Muscle of back (tissue), 11 donors: Measurements from ENCODE around the gene PAM16. TPM values are rescaled to one million over a fixed set of nuclear protein-coding genes. Genes with fewer than 3 reads are reported as not detected.

Source experiments
- DNase-seq, 3 donors: peaks; one replicate each; pipeline versions ENCODE4 v3.0.0 to v3.0.0-alpha.2; 2013
- polyA plus RNA-seq, 10 donors: library from polyadenylated mRNA; unstranded; fragments of 120-200 nt; gene quantifications; one replicate each; pipeline ENCODE4 v1.2.1, GENCODE V29; 2013; ENCODE audit not compliant: insufficient read length in 10 of 10

The PAM16 gene
- polyA plus RNA-seq, 10 donors, result 20.4 to 31.1 (median 22.2) TPM

- peak in 1 of 3 donors; percentile 41 for DNase-seq
These were observed 34.1 kb upstream of the PAM16 start for GRCh38 chr16:4385066-4385788.

DNA sequence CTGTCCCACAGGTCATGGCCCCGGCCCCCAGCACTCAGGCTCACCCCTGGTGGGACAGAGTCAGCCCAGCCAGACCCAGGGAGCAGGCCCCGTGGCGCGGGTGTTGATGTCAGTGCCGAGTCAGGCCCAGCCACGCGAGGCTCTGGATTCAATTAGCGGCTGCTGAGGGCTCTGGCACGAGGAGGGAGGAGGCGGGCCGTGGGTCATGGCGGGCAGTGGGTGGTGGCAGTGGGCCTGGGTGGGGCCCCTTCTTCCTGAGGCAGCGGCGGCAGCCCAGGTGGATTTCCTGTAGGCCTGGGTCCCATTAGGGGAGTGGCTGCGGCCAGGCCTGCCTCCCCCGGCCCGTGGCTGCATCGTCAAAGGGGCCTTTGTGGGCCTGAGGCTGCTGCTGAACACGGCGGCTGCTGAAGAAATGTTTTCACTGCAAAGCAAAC is 33.4 kb upstream of the PAM16 start:
- DNase-seq, result peak in 1 of 3 donors; percentile 78

GRCh38 chr16:4383591-4384444 is 32.7 kb upstream of the PAM16 start:
- DNase-seq, result peak in 1 of 3 donors; percentile 14

DNA sequence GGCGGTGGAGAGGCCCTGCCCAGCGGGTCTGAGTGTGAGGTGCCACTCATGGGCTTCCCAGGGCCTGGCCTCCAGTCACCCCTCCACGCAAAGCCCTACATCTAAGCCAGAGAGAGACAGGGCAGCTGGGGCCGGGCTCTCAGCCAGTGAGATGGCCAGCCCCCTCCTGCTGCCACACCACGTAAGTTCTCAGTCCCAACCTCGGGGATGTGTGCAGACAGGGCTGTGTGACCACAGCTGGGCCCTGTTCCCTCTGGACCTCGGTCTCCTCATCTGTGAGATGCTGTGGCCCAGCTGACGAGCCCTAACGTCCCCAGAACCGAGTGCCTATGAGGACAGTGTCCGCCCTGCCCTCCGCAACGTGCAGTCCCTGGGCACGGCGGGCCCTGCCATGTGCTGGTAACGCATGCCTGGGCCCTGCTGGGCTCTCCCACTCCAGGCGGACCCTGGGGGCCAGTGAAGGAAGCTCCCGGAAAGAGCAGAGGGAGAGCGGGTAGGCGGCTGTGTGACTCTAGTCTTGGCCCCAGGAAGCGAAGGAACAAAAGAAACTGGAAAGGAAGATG is 31.8 kb upstream of the PAM16 start:
- peak in 1 of 3 donors; percentile 34 for DNase-seq

DNA sequence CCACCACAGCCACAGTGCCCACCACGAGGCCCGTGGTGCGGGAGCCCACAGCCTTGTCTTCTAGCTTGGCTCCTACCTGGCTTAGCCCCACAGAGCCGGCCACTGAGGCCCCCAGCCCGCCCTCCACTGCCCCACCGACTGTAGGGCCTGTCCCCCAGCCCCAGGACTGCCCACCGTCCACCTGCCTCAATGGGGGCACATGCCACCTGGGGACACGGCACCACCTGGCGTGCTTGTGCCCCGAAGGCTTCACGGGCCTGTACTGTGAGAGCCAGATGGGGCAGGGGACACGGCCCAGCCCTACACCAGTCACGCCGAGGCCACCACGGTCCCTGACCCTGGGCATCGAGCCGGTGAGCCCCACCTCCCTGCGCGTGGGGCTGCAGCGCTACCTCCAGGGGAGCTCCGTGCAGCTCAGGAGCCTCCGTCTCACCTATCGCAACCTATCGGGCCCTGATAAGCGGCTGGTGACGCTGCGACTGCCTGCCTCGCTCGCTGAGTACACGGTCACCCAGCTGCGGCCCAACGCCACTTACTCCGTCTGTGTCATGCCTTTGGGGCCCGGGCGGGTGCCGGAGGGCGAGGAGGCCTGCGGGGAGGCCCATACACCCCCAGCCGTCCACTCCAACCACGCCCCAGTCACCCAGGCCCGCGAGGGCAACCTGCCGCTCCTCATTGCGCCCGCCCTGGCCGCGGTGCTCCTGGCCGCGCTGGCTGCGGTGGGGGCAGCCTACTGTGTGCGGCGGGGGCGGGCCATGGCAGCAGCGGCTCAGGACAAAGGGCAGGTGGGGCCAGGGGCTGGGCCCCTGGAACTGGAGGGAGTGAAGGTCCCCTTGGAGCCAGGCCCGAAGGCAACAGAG is 31.0 kb upstream of the PAM16 start:
- DNase-seq, result no peak

DNA sequence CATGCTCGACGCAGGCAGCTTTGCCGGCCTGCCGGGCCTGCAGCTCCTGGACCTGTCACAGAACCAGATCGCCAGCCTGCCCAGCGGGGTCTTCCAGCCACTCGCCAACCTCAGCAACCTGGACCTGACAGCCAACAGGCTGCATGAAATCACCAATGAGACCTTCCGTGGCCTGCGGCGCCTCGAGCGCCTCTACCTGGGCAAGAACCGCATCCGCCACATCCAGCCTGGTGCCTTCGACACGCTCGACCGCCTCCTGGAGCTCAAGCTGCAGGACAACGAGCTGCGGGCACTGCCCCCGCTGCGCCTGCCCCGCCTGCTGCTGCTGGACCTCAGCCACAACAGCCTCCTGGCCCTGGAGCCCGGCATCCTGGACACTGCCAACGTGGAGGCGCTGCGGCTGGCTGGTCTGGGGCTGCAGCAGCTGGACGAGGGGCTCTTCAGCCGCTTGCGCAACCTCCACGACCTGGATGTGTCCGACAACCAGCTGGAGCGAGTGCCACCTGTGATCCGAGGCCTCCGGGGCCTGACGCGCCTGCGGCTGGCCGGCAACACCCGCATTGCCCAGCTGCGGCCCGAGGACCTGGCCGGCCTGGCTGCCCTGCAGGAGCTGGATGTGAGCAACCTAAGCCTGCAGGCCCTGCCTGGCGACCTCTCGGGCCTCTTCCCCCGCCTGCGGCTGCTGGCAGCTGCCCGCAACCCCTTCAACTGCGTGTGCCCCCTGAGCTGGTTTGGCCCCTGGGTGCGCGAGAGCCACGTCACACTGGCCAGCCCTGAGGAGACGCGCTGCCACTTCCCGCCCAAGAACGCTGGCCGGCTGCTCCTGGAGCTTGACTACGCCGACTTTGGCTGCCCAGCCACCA is 30.2 kb upstream of the PAM16 start:
- DNase-seq, result peak in 1 of 3 donors; percentile 58

DNA sequence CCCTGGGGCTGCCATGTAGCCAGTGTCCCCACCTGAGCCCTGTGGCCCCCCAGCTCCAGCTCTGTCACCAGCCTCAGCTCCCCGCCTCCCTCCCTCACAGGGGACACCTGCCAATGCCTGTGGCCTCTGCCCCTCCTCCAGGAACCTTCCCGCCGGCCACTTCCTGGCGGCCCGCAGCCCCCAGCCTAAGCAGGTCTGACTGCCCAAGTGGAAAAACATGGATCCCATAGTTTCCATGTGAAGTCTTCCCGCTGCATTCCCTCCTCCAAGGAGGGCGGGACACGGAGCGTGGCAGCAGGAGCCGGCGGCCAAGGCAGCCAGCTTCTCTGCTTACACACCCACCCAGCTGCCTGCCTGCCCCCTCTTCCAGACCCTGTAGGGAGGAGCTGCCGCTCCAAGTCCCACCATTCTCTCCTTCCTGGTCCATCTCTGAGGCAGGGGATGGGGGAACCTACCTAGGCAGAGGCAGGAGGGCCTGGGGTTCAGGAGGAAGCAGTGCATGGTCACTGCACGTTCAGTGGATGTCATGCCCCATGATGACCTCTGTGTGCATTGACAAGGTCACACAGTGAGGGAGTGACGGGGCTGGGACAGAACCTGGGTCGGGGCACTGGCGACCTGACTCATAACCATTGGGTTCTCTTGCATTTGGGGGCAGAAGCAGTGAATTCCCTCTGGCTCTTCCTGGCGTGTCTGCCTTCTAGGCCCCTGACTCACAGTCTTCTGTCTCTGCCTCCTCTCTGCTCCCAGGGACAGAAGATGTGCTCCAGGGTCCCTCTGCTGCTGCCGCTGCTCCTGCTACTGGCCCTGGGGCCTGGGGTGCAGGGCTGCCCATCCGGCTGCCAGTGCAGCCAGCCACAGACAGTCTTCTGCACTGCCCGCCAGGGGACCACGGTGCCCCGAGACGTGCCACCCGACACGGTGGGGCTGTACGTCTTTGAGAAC is 29.3 kb upstream of the PAM16 start:
- peak in 1 of 3 donors; percentile 81 for DNase-seq

DNA sequence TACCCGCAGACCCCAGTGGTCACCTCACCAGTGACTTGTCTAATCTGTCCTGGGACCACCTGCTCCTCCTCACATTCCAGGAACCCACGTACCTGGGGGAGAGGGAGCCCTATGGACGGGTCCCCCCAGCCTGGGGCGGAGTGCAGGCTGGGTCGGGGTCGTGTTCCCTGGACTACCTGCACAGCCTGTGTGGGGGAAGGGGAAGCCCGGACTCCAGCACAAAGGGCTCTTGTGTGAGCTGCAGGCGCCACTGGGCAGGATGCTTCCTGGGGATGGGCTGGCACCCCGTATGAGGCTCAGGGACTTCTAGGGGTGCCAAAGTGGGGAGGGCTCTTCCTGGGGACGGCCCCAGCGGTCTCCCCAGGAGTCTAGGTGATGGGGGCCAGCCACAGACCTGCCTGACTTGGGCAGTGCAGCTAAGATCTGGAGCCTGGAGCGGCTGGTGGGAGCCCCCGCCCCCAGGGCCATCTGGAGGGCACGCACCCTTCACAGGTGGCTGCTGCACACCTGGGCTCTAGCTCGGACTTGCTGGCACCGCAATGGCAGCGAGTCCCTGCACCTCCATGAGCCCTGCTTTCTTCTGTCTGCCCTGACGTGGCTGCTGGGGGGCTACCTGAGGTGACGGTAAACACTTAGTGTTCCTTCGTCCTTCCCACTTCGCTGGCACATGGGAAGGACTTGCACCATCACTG is 28.0 kb upstream of the PAM16 start:
- DNase-seq, result no peak

DNA sequence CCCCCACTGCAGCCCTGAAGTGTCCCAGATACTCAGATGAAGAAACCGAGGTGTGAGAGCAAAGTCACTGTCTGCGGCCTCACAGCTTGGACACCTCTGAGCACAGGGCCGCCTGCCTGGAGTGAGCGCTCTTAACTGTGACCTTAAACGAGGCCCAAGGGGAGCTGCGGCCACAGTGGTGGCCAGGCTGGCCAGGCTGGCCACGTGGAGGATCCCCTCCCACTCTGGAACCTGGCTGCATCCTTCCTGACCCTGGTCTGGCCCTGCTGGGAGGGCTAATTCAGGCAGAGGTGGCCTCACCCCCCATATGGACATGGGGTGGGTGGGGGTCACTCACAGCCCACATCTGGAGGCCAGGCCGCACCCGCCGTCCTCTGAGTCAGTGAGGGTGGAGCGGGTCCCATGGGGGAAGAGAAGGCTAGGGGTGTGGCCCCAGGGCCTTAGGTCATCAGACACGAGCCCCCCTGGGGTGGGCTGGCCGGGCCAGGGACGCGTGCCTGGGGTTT is 27.1 kb upstream of the PAM16 start:
- DNase-seq, result peak in 1 of 3 donors; percentile 47

DNA sequence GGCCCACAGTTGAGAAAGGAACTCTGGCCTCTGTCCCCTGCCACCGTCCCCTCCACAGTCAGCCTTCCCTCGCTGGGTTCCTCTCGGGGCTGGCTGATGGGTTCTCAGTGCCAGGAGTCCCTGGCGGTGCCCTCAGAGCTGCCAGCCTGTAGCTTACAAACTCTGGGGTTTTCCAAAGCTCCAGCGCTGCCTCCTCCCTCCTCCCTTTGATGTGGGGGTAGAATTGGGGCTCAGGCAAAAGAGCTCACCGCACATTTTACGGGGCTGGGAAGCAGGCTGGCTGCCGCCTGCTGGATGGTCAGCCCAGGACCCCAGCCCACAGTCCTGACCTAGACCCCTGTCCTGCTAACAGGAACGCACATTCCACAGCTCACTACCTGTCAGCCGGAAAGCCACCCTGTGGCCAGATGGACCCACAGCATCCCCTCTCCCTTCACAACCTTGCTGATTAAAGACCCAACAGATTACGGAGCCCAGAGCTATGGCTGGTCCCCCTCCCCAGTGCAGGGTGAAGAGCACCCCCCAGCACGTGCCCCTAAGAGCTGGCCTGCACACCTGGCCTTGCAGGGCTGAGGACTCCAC is 26.5 kb upstream of the PAM16 start:
- DNase-seq, result no peak

DNA sequence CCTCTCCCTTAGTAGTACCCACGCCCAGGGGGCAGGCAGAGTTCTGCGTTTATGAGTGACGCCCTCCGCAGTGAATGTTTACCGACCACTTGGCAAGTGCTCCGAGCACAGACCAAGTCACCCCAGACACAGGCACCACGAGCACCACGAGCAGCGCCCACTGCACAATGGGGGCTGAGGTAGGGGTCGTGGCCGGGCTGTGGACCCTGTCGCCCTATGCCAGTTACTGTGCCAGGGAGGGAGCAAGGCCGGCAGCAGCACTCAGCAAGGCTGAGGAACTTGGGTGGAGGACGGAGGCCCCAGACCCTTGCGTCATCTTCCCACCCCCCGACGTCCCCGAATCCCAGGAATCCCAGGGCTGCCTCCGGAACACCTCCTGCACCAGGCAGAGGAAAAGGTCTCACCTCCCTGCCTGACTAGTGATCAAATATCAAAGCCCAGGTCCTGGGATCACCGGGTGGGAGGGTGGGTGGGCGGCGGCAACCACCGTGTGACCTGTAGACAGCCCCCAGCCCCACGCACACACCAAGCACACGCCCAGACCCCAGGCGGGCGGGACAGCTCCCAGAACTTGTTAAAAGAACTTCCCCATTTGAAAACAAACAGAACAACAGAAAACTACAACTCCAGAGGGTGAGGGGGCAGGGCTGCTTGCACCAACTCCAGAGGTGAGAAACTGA is 25.9 kb upstream of the PAM16 start:
- DNase-seq, result peak in 1 of 3 donors; percentile 56

- peak; percentile 60 to 90 (median 86) for DNase-seq
These were observed 25.2 kb upstream of the PAM16 start for GRCh38 chr16:4376126-4376892.

GRCh38 chr16:4375717-4376116 is 24.6 kb upstream of the PAM16 start:
- peak in 1 of 3 donors; percentile 38 for DNase-seq

- DNase-seq, result peak; percentile 77 to 93 (median 89)
These were observed 23.0 kb upstream of the PAM16 start for GRCh38 chr16:4373909-4374742.

GRCh38 chr16:4373356-4373908 is 22.3 kb upstream of the PAM16 start:
- DNase-seq, result no peak
